SK-N-SH (cell line): Measurements from ENCODE around the gene TADA2A. TPM values are rescaled to one million over a fixed set of nuclear protein-coding genes. Genes with fewer than 3 reads are reported as not detected.

ENCODE experiments used
- CTCF ChIA-PET: fragments of 300-600, 350-600 bp; formaldehyde crosslinking; extraction: SDS; loops from one replicate; lab custom pipeline; 2021; lab: Yijun Ruan, JAX
- POLR2A ChIA-PET: fragments of 350-600 bp; sonication (Branson Sonifier 250); formaldehyde crosslinking; extraction: SDS; loops from one replicate; lab custom pipeline; 2020; ENCODE audit warnings: antibody characterized with exemption, inconsistent platforms; lab: Yijun Ruan, JAX
- DNase-seq: peaks from one replicate; pipeline ENCODE4 v3.0.0; 2012
- H2AFZ ChIP-seq: fragments of 200-600 bp; sonication (generic); 2 replicates; pipeline ENCODE4 v1.8.1; 2016; ENCODE audit warnings: antibody characterized with exemption, mild to moderate bottlenecking, low read depth
- H3F3A ChIP-seq: fragments of 200-600 bp; sonication (generic); replicated peaks from 2 replicates; pipeline ENCODE3; 2016; ENCODE audit warnings: antibody characterized with exemption, mild to moderate bottlenecking; ENCODE audit not compliant: insufficient read depth
- H3K27ac ChIP-seq, 2 experiments: fragments of 200-500 bp in 1 of 2; fragments of 200-600 bp in 1 of 2; sonication (Bioruptor generic) in 1 of 2; sonication (generic), shearing (Covaris generic) in 1 of 2; 2 replicates each; pipeline versions ENCODE4 v1.5.1 to v1.6.1; 2014 to 2016; ENCODE audit warnings: low read depth in 2 of 2, inconsistent platforms in 1 of 2, low read length in 1 of 2, mild to moderate bottlenecking in 1 of 2, mixed read lengths in 1 of 2
- H3K27me3 ChIP-seq: fragments of 200-600 bp; sonication (generic), shearing (Covaris generic); 2 replicates; pipeline ENCODE4 v1.6.1; 2016; ENCODE audit warnings: mixed run types; ENCODE audit not compliant: insufficient read depth
- H3K36me3 ChIP-seq, 2 experiments: fragments of 200-500 bp in 1 of 2; fragments of 200-600 bp in 1 of 2; sonication (Bioruptor generic) in 1 of 2; sonication (generic) in 1 of 2; replicated peaks in 1 of 2; 2 replicates each; pipeline versions ENCODE3 to v1.5.1; 2014 to 2016; ENCODE audit warnings: low read length in 1 of 2, mild to moderate bottlenecking in 1 of 2; ENCODE audit not compliant: insufficient read depth in 2 of 2, control insufficient read depth in 1 of 2
- H3K4me1 ChIP-seq, 2 experiments: fragments of 200-500 bp in 1 of 2; fragments of 200-600 bp in 1 of 2; sonication (Bioruptor generic) in 1 of 2; sonication (generic), shearing (Covaris generic) in 1 of 2; 2 replicates each; pipeline versions ENCODE4 v1.5.1 to v1.6.1; 2014 to 2016; ENCODE audit warnings: low read depth in 1 of 2, low read length in 1 of 2, mixed run types in 1 of 2; ENCODE audit not compliant: insufficient read depth in 2 of 2, control insufficient read depth in 1 of 2
- H3K4me2 ChIP-seq: fragments of 200-600 bp; sonication (generic), shearing (Covaris generic); 2 replicates; pipeline ENCODE4 v1.6.1; 2017; ENCODE audit warnings: mixed run types
- H3K4me3 ChIP-seq, 2 experiments: fragments of 200-500 bp in 1 of 2; fragments of 200-600 bp in 1 of 2; sonication (Bioruptor generic) in 1 of 2; sonication (generic), shearing (Covaris generic) in 1 of 2; 2 replicates each; pipeline versions ENCODE4 v1.5.1 to v1.8.1; 2014 to 2016; ENCODE audit warnings: low read depth in 2 of 2, inconsistent platforms in 1 of 2, low read length in 1 of 2, mild to moderate bottlenecking in 1 of 2, mixed read lengths in 1 of 2, moderate library complexity in 1 of 2
- H3K79me2 ChIP-seq: fragments of 200-600 bp; sonication (generic); 2 replicates; pipeline ENCODE4 v1.8.1; 2017; ENCODE audit warnings: mild to moderate bottlenecking; ENCODE audit not compliant: insufficient read depth
- H3K9ac ChIP-seq: fragments of 200-600 bp; sonication (generic); 2 replicates; pipeline ENCODE4 v1.6.1; 2017; ENCODE audit warnings: mixed run types
- H3K9me2 ChIP-seq: fragments of 200-600 bp; sonication (generic); 2 replicates; pipeline ENCODE4 v1.6.1; 2017; ENCODE audit warnings: mixed run types
- H3K9me3 ChIP-seq: fragments of 200-600 bp; sonication (generic); 2 replicates; pipeline ENCODE4 v1.6.1; 2017; ENCODE audit warnings: mixed run types, mild to moderate bottlenecking, moderate library complexity
- H4K20me1 ChIP-seq: fragments of 200-600 bp; sonication (generic); 2 replicates; pipeline ENCODE4 v1.6.1; 2017; ENCODE audit warnings: mild to moderate bottlenecking, mixed run types; ENCODE audit not compliant: insufficient read depth
- EP300 ChIP-seq, 2 experiments: IDR thresholded peaks; 2 replicates each; pipeline versions ENCODE4 v1.4.0 to v1.6.1; 2012; ENCODE audit warnings: borderline replicate concordance in 1 of 2, low read depth in 1 of 2, low read length in 1 of 2
- GATA2 ChIP-seq: sonication (generic); formaldehyde crosslinking; IDR thresholded peaks from 2 replicates; pipeline ENCODE4 v1.5.0; 2020; ENCODE audit warnings: mild to moderate bottlenecking, missing genetic modification reagents
- JUND ChIP-seq: IDR thresholded peaks from 2 replicates; pipeline ENCODE4 v1.4.0; 2012
- NFIC ChIP-seq: IDR thresholded peaks from 2 replicates; pipeline ENCODE4 v1.4.0; 2012; ENCODE audit warnings: borderline replicate concordance
- NRF1 ChIP-seq: IDR thresholded peaks from 2 replicates; pipeline ENCODE4 v1.6.1; 2012; ENCODE audit warnings: low read depth, mild to moderate bottlenecking, low read length
- POLR2AphosphoS5 ChIP-seq: IDR thresholded peaks from 2 replicates; pipeline ENCODE4 v1.6.1; 2012; ENCODE audit warnings: low read depth, low read length
- RCOR1 ChIP-seq: fragments of 150-350 bp; IDR thresholded peaks from 2 replicates; pipeline ENCODE4 v1.6.1; 2017; ENCODE audit warnings: antibody characterized with exemption, low read length
- SIN3A ChIP-seq: IDR thresholded peaks from 2 replicates; pipeline ENCODE4 v1.6.1; 2012; ENCODE audit warnings: low read depth, mild to moderate bottlenecking, low read length, moderate library complexity, borderline replicate concordance
- SMC3 ChIP-seq: IDR thresholded peaks from 2 replicates; pipeline ENCODE4 v1.6.1; 2012; ENCODE audit warnings: low read depth, low read length, improper control_type of control experiment
- TCF12 ChIP-seq: IDR thresholded peaks from 2 replicates; pipeline ENCODE4 v1.4.0; 2012
- WGBS: methylation state at CpG from one replicate; pipeline ENCODE4 v1.1.6; 2017; ENCODE audit warnings: low lambda C conversion rate; 5-methylcytosine and 5-hydroxymethylcytosine counted together
- polyA plus RNA-seq, 3 experiments: library from polyadenylated mRNA; depleted of rRNA; stranded (reverse); fragments of >200 nt; gene quantifications; 2 replicates each; pipeline ENCODE4 v1.2.3, GENCODE V29; 2012
- TF ChIP-seq, protein P1 (sequence below): IDR thresholded peaks from 2 replicates; pipeline ENCODE4 v1.6.1; 2012; ENCODE audit warnings: mild to moderate bottlenecking, low read depth, low read length, moderate library complexity
- TF ChIP-seq, protein P2 (sequence below): IDR thresholded peaks from 2 replicates; pipeline ENCODE4 v1.4.0; 2012; ENCODE audit warnings: low read depth, borderline replicate concordance
- TF ChIP-seq, protein P3 (sequence below): IDR thresholded peaks from 2 replicates; pipeline ENCODE4 v1.4.0; 2012; ENCODE audit warnings: low read depth
- TF ChIP-seq, protein P4 (sequence below): fragments of 150-350 bp; IDR thresholded peaks from 2 replicates; pipeline ENCODE4 v1.6.1; 2016; ENCODE audit warnings: mild to moderate bottlenecking, low read depth, low read length

Gene TADA2A
- polyA plus RNA-seq, 1 of the 3 experiments (the other 2 are of a cell fraction), result 9.7 TPM

DNA sequence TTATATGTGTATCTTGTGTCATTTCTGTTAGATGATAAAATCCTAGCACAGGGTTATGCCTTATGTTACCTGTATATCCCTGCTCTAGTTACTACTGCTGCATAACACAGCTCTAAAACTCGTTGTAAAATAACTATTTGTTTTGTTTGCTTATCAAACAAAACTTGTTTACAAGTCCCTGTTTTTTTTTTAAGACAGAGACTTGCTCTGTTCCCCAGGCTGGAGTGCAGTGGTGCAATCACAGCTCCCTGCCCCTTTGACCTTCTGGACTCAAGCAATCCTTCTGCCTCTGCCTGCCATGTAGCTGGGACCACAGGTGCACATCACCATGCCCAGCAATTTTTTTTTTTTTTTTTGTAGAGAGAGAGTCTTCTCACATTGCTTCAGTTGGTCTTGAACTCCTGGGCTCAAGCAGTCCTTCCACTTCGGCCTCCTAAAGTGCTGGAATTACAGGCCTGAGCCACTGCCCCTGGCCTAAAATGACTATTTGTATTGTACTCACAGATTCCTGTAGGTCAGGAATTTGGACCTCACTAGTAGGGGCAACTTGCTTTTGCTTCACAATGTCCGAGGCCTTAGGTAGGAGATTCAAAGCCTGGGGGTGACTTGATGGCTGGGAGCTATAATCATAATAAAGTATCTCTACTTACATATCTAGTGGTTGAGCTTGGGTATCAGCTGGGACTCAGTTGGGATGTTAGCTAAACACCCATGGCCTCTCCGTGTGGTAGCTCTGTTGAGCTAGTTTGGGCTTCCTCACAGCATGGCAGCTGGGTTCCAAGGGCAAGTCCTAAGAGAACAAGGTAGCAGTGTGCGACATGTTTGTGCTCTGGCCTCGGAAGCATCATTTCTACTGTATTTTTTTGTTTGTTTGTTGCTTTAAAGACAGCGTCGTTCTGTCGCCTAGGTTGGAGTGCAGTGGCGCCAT is 95.6 kb downstream of the TADA2A start:
- H3K4me2 ChIP-seq, result no peak overlapping the region
- H3K36me3 ChIP-seq, result peaks cover 0 to 15% of the 10 kb centered on the region in 2 experiments
- no peak overlapping the region for H3K27ac ChIP-seq
- no peak overlapping the region for H3K4me3 ChIP-seq
- peaks cover 0 to 8% of the 10 kb centered on the region in 2 experiments; a peak in 1 of 4 replicates for H3K4me1 ChIP-seq
- H3F3A ChIP-seq, result peaks cover 6% of the 10 kb centered on the region
- H3K79me2 ChIP-seq, result peaks cover 100% of the 10 kb centered on the region
- H4K20me1 ChIP-seq, result peaks cover 74% of the 10 kb centered on the region
- H2AFZ ChIP-seq, result no peak overlapping the region
- no peaks in the 10 kb centered on the region for H3K27me3 ChIP-seq
- WGBS, result 94% methylated on average over 10 of the region's 10 CpGs
- TF ChIP-seq TCF12, result no peak
- no peak for TF ChIP-seq RCOR1
- no peak for TF ChIP-seq GATA2 (CRISPR knock-in tag)
- TF ChIP-seq, protein P1, sequence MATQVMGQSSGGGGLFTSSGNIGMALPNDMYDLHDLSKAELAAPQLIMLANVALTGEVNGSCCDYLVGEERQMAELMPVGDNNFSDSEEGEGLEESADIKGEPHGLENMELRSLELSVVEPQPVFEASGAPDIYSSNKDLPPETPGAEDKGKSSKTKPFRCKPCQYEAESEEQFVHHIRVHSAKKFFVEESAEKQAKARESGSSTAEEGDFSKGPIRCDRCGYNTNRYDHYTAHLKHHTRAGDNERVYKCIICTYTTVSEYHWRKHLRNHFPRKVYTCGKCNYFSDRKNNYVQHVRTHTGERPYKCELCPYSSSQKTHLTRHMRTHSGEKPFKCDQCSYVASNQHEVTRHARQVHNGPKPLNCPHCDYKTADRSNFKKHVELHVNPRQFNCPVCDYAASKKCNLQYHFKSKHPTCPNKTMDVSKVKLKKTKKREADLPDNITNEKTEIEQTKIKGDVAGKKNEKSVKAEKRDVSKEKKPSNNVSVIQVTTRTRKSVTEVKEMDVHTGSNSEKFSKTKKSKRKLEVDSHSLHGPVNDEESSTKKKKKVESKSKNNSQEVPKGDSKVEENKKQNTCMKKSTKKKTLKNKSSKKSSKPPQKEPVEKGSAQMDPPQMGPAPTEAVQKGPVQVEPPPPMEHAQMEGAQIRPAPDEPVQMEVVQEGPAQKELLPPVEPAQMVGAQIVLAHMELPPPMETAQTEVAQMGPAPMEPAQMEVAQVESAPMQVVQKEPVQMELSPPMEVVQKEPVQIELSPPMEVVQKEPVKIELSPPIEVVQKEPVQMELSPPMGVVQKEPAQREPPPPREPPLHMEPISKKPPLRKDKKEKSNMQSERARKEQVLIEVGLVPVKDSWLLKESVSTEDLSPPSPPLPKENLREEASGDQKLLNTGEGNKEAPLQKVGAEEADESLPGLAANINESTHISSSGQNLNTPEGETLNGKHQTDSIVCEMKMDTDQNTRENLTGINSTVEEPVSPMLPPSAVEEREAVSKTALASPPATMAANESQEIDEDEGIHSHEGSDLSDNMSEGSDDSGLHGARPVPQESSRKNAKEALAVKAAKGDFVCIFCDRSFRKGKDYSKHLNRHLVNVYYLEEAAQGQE, result no peak
- TF ChIP-seq NRF1, result no peak
- H3K9ac ChIP-seq, result no peak overlapping the region
- H3K9me2 ChIP-seq, result no peaks in the 10 kb centered on the region
- no peaks in the 10 kb centered on the region for H3K9me3 ChIP-seq
- CTCF ChIA-PET, result interaction anchor here (1.2 kb wide), 1 partner anchor 129 kb away, joined by 3 read pairs; no protein-coding TSS in a partner anchor
- DNase-seq, result no peak
- POLR2A ChIA-PET, result no interaction called here

- CTCF ChIA-PET, result interaction anchor here (0.6 to 1.2 kb wide), 2 partner anchors 47 to 130 kb away, joined by 3 to 4 read pairs; no protein-coding TSS in a partner anchor
- no peaks in the 10 kb centered on the region for H3K9me2 ChIP-seq
- H3K9ac ChIP-seq, result no peak overlapping the region
- no peak overlapping the region for H3K4me3 ChIP-seq
- H3K9me3 ChIP-seq, result no peaks in the 10 kb centered on the region
- no peak overlapping the region for H2AFZ ChIP-seq
- H3K27ac ChIP-seq, result no peak overlapping the region
- H4K20me1 ChIP-seq, result peaks cover 67% of the 10 kb centered on the region
- H3K27me3 ChIP-seq, result no peaks in the 10 kb centered on the region
- peaks cover 6% of the 10 kb centered on the region for H3F3A ChIP-seq
- peaks cover 0 to 11% of the 10 kb centered on the region in 2 experiments; a peak in 1 of 4 replicates for H3K4me1 ChIP-seq
- 98% methylated on average over 6 of the region's 6 CpGs for WGBS
- peaks cover 100% of the 10 kb centered on the region for H3K79me2 ChIP-seq
- H3K4me2 ChIP-seq, result no peak overlapping the region
- peaks cover 2 to 15% of the 10 kb centered on the region in 2 experiments for H3K36me3 ChIP-seq
- POLR2A ChIA-PET, result no interaction called here
- DNase-seq, result no peak
- TF ChIP-seq GATA2 (CRISPR knock-in tag) (no peak), JUND (no peak), POLR2AphosphoS5 (no peak), SMC3 (no peak), TCF12 (no peak), NFIC (no peak), EP300 (IDR thresholded peaks at IDR 0.05; ENCODE audit: borderline replicate concordance in 1 of 2, low read depth in 1 of 2, low read length in 1 of 2) (no peak), SIN3A (no peak)
- TF ChIP-seq, protein P2, sequence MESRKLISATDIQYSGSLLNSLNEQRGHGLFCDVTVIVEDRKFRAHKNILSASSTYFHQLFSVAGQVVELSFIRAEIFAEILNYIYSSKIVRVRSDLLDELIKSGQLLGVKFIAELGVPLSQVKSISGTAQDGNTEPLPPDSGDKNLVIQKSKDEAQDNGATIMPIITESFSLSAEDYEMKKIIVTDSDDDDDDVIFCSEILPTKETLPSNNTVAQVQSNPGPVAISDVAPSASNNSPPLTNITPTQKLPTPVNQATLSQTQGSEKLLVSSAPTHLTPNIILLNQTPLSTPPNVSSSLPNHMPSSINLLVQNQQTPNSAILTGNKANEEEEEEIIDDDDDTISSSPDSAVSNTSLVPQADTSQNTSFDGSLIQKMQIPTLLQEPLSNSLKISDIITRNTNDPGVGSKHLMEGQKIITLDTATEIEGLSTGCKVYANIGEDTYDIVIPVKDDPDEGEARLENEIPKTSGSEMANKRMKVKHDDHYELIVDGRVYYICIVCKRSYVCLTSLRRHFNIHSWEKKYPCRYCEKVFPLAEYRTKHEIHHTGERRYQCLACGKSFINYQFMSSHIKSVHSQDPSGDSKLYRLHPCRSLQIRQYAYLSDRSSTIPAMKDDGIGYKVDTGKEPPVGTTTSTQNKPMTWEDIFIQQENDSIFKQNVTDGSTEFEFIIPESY, result no peak
- TF ChIP-seq, protein P3, sequence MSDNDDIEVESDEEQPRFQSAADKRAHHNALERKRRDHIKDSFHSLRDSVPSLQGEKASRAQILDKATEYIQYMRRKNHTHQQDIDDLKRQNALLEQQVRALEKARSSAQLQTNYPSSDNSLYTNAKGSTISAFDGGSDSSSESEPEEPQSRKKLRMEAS, result no peak
- TF ChIP-seq, protein P4, sequence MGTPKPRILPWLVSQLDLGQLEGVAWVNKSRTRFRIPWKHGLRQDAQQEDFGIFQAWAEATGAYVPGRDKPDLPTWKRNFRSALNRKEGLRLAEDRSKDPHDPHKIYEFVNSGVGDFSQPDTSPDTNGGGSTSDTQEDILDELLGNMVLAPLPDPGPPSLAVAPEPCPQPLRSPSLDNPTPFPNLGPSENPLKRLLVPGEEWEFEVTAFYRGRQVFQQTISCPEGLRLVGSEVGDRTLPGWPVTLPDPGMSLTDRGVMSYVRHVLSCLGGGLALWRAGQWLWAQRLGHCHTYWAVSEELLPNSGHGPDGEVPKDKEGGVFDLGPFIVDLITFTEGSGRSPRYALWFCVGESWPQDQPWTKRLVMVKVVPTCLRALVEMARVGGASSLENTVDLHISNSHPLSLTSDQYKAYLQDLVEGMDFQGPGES, result no peak
- TF ChIP-seq, protein P1, result no peak
Observed at GRCh38 chr17:37503148-37503547, 96.5 kb downstream of the TADA2A start.
